ENCODE data around the gene TRIM29. TPM values are rescaled to one million over a fixed set of nuclear protein-coding genes. Genes with fewer than 3 reads are reported as not detected.

Gene TRIM29
- total and polyA plus RNA-seq, 9 of the 15 experiments (the other 6 are each of a cell fraction or from before 2014, with no cell fraction given), result 0.08 to 1.4 (median 0.42) TPM; not detected in 2

GRCh38 chr11:120137187-120137610 is 714 bp downstream of the TRIM29 start:
- Histone ChIP-seq H3K4me2 (ENCODE audit: insufficient read depth, low read length) (no peak overlapping the region), H3K4me3 (no peak overlapping the region), H3K4me1 (replicated peaks in 1 of 2; ENCODE audit: control insufficient read depth in 2 of 2, insufficient read depth in 2 of 2, low read length in 2 of 2) (peaks cover 0 to 8% of the 10 kb centered on the region in 2 experiments; a peak in 2 of 5 replicates), H3K9me3 (replicated peaks; ENCODE audit: control insufficient read depth, insufficient read depth, low read depth, low read length) (no peaks in the 10 kb centered on the region), H3K36me3 (ENCODE audit: control insufficient read depth, insufficient read depth, low read length) (no peaks in the 10 kb centered on the region), H2AFZ (ENCODE audit: low read depth, low read length) (no peak overlapping the region), H3K79me2 (ENCODE audit: control insufficient read depth, insufficient read depth, low read length) (no peaks in the 10 kb centered on the region), H4K20me1 (replicated peaks; ENCODE audit: control insufficient read depth, insufficient read depth, low read length) (peaks cover 5% of the 10 kb centered on the region; the same call in 1 of the 2 replicates), H3K27me3 (ENCODE audit: control insufficient read depth in 2 of 2, insufficient read depth in 2 of 2, low read length in 2 of 2) (peaks cover 21 to 79% of the 10 kb centered on the region in 2 experiments), H3K9me1 (ENCODE audit: control insufficient read depth, insufficient read depth, low read length) (no peaks in the 10 kb centered on the region), H3K27ac (ENCODE audit: extremely low read depth, low read depth, low read length) (no peak overlapping the region), H3K9ac (ENCODE audit: insufficient read depth in 1 of 2, low read depth in 2 of 2, low read length in 2 of 2) (no peak overlapping the region)
- DNase-seq (ENCODE audit: extremely low read depth in 1 of 4, low spot score in 3 of 4) (no peak), ATAC-seq (no peak), FAIRE-seq (no peak)
- intact Hi-C loops (cut with micrococcal nuclease), result no loop called here
- TF ChIP-seq SPI1 (IDR thresholded peaks at IDR 0.05; ENCODE audit: borderline replicate concordance, low read depth, low read length) (no peak), ZBTB49 (CRISPR knock-in tag; IDR thresholded peaks at IDR 0.05; ENCODE audit: borderline replicate concordance) (no peak), KDM4B (IDR thresholded peaks at IDR 0.05; ENCODE audit: borderline replicate concordance in 2 of 2, low read depth in 1 of 2) (no peak), CREB5 (CRISPR knock-in tag; IDR thresholded peaks at IDR 0.05) (no peak), MEIS2 (IDR thresholded peaks at IDR 0.05; ENCODE audit: partially characterized antibody) (no peak), NCOA4 (IDR thresholded peaks at IDR 0.05; ENCODE audit: partially characterized antibody) (no peak), ZNF316 (IDR thresholded peaks at IDR 0.05) (no peak), MCM3 (IDR thresholded peaks at IDR 0.05) (no peak), ESRRB (CRISPR knock-in tag; IDR thresholded peaks at IDR 0.05; ENCODE audit: borderline replicate concordance) (no peak), ARID3A (IDR thresholded peaks at IDR 0.05; ENCODE audit: borderline replicate concordance, low read depth, low read length) (no peak), ZNF354B (CRISPR knock-in tag; IDR thresholded peaks at IDR 0.05) (no peak), FOSL1 (tag; conservative IDR thresholded peaks at IDR 0.05) (no peak), ZFPM2 (CRISPR knock-in tag; IDR thresholded peaks at IDR 0.05) (no peak), CBX3 (IDR thresholded peaks at IDR 0.05; ENCODE audit: borderline replicate concordance in 1 of 2, low read length in 2 of 2) (no peak), GTF2E2 (tag; IDR thresholded peaks at IDR 0.05) (no peak), THRA (IDR thresholded peaks at IDR 0.05) (no peak)
- WGBS (ENCODE audit: insufficient coverage, low coverage, missing lambda C conversion rate), result 19% methylated on average over 18 of the region's 24 CpGs
- BruUV-seq (replicated peaks), result no TSS peak
- POLR2A ChIA-PET, result interaction anchor here (0.6 to 1.0 kb wide), 3 partner anchors 11 to 1962 kb away, joined by 3 to 4 read pairs (median 3); no protein-coding TSS in a partner anchor
- in situ Hi-C loops (cut with MboI), result no loop called here
- CTCF ChIA-PET (ENCODE audit: low intra/inter-chr PET ratio), result no interaction called here
